ENCODE results near the gene WDR41. TPM values are rescaled to one million over a fixed set of nuclear protein-coding genes. Genes with fewer than 3 reads are reported as not detected.
"Not testable (repeated sequence)": the region's sequence is repeated elsewhere in the genome, so short reads cannot be mapped to it uniquely, and the experiment has no call there.

The WDR41 gene
- total RNA-seq, 1 experiment from 2014 or later, result 43.6 TPM

DNA sequence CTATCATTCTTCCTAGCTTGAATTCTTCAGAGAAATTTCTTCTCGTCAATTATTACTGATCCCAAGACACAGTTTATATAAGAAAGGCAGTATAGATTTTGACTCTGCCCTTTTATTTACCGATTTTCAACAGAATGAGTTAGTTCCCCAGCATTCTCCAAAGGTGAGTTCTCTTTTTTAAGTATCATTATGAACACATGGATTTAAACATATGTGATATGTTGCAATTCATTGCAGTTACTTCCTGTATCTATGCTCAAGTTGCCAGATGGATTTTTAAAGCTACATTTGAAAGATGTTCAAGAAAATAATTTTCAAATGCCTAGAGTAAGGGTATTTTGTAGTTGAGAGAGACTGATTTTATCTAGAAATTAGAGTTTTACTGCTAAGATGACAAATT lies 8.4 kb downstream of the WDR41 start:
- Histone ChIP-seq H3K27me3 (ENCODE audit: insufficient read depth, low read length) (no peaks in the 10 kb centered on the region), H3K9me3 (ENCODE audit: control insufficient read depth, low read depth, low read length) (no peaks in the 10 kb centered on the region), H3K4me2 (ENCODE audit: insufficient read depth, insufficient read length, low read length) (no peak overlapping the region), H4K8ac (replicated peaks; ENCODE audit: insufficient read length, low read depth, low read length) (no peak overlapping the region), H3K14ac (ENCODE audit: insufficient read depth, low read length) (no peak overlapping the region), H3K27ac (ENCODE audit: insufficient read length, low read depth, low read length) (no peak overlapping the region), H3K23ac (ENCODE audit: insufficient read length, low read depth, low read length) (no peak overlapping the region), H2BK5ac (ENCODE audit: insufficient read length, low read length) (no peak overlapping the region), H3K79me2 (ENCODE audit: insufficient read depth, low read length) (no peaks in the 10 kb centered on the region), H3K9ac (ENCODE audit: extremely low read depth, insufficient read length, low read length) (no peak overlapping the region), H3K4ac (ENCODE audit: low read depth, low read length) (no peak overlapping the region), H2AFZ (ENCODE audit: low read length) (no peak overlapping the region), H2BK20ac (ENCODE audit: low read depth, low read length, poor library complexity, severe bottlenecking) (no peak overlapping the region), H3T11ph (ENCODE audit: low read length) (no peak overlapping the region), H3K79me1 (ENCODE audit: insufficient read depth, low read depth, low read length, poor library complexity, severe bottlenecking) (no peaks in the 10 kb centered on the region), H4K91ac (ENCODE audit: insufficient read length, low read depth, low read length) (no peak overlapping the region), H2BK120ac (ENCODE audit: low read depth, low read length, poor library complexity, severe bottlenecking) (no peak overlapping the region), H3K4me1 (ENCODE audit: insufficient read depth, low read length) (no peaks in the 10 kb centered on the region), H2BK15ac (ENCODE audit: low read depth, low read length) (no peak overlapping the region), H4K5ac (ENCODE audit: insufficient read length, low read depth, low read length) (no peak overlapping the region), H3K18ac (ENCODE audit: insufficient read length, low read depth, low read length) (no peak overlapping the region), H3K23me2 (ENCODE audit: insufficient read length, low read depth, low read length, poor library complexity, severe bottlenecking) (no peaks in the 10 kb centered on the region), H2AK5ac (ENCODE audit: insufficient read length, low read length) (no peak overlapping the region), H4K20me1 (ENCODE audit: control insufficient read depth, insufficient read depth, insufficient read length) (no peaks in the 10 kb centered on the region), H2BK12ac (ENCODE audit: insufficient read length, low read depth, low read length) (no peak overlapping the region), H3K56ac (ENCODE audit: insufficient read length, low read depth, low read length) (no peak overlapping the region)
- Mint-ChIP-seq H3K4me3 (no peak overlapping the region), H3K4me1 (no peaks in the 10 kb centered on the region), H3K9me3 (peaks cover 0 to 4% of the 10 kb centered on the region in 2 experiments; a peak in 2 of 5 replicates), H3K27ac (no peak overlapping the region), H3K36me3 (ENCODE audit: insufficient read depth in 1 of 3, low read depth in 3 of 3) (peaks cover 15 to 55% (median 45%) of the 10 kb centered on the region in 3 experiments), H3K27me3 (ENCODE audit: low read depth) (no peaks in the 10 kb centered on the region)
- TF ChIP-seq, protein P1, sequence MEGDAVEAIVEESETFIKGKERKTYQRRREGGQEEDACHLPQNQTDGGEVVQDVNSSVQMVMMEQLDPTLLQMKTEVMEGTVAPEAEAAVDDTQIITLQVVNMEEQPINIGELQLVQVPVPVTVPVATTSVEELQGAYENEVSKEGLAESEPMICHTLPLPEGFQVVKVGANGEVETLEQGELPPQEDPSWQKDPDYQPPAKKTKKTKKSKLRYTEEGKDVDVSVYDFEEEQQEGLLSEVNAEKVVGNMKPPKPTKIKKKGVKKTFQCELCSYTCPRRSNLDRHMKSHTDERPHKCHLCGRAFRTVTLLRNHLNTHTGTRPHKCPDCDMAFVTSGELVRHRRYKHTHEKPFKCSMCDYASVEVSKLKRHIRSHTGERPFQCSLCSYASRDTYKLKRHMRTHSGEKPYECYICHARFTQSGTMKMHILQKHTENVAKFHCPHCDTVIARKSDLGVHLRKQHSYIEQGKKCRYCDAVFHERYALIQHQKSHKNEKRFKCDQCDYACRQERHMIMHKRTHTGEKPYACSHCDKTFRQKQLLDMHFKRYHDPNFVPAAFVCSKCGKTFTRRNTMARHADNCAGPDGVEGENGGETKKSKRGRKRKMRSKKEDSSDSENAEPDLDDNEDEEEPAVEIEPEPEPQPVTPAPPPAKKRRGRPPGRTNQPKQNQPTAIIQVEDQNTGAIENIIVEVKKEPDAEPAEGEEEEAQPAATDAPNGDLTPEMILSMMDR (conservative IDR thresholded peaks at IDR 0.05), result no peak
- no peak for DNase-seq
- WGBS (ENCODE audit: extremely low coverage, insufficient read length, low lambda C conversion rate), result no CpG with 5 or more reads among the region's 2 CpGs

DNA sequence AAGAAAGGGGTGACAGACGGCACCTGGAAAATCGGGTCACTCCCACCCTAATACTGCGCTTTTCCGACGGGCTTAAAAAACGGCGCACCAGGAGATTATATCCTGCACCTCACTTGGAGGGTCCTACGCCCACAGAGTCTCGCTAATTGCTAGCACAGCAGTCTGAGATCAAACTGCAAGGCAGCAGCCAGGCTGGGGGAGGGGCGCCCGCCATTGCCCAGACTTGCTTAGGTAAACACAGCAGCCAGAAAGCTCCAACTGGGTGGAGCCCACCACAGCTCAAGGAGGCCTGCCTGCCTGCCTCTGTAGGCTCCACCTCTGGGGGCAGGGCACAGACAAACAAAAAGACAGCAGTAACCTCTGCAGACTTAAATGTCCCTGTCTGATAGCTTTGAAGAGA lies 17.1 kb downstream of the WDR41 start:
- not testable (repeated sequence) for H4K5ac ChIP-seq (ENCODE audit: insufficient read length, low read depth, low read length); H2BK15ac ChIP-seq (ENCODE audit: low read depth, low read length); H3K9me3 ChIP-seq (ENCODE audit: control insufficient read depth, low read depth, low read length); H2BK12ac ChIP-seq (ENCODE audit: insufficient read length, low read depth, low read length); H3K27me3 Mint-ChIP-seq (ENCODE audit: low read depth); H3K9ac ChIP-seq (ENCODE audit: extremely low read depth, insufficient read length, low read length); H3K18ac ChIP-seq (ENCODE audit: insufficient read length, low read depth, low read length); H3K4me3 Mint-ChIP-seq; H3K4me1 ChIP-seq (ENCODE audit: insufficient read depth, low read length); H4K8ac ChIP-seq (replicated peaks; ENCODE audit: insufficient read length, low read depth, low read length); H3K79me2 ChIP-seq (ENCODE audit: insufficient read depth, low read length); H3K23ac ChIP-seq (ENCODE audit: insufficient read length, low read depth, low read length); H3K4me1 Mint-ChIP-seq; H3T11ph ChIP-seq (ENCODE audit: low read length); H2BK20ac ChIP-seq (ENCODE audit: low read depth, low read length, poor library complexity, severe bottlenecking); H3K4me2 ChIP-seq (ENCODE audit: insufficient read depth, insufficient read length, low read length); H3K4ac ChIP-seq (ENCODE audit: low read depth, low read length); H4K20me1 ChIP-seq (ENCODE audit: control insufficient read depth, insufficient read depth, insufficient read length); H2AK5ac ChIP-seq (ENCODE audit: insufficient read length, low read length); H3K56ac ChIP-seq (ENCODE audit: insufficient read length, low read depth, low read length); H3K14ac ChIP-seq (ENCODE audit: insufficient read depth, low read length); H3K27ac ChIP-seq (ENCODE audit: insufficient read length, low read depth, low read length); H3K27ac Mint-ChIP-seq; H2AFZ ChIP-seq (ENCODE audit: low read length); H4K91ac ChIP-seq (ENCODE audit: insufficient read length, low read depth, low read length); H3K79me1 ChIP-seq (ENCODE audit: insufficient read depth, low read depth, low read length, poor library complexity, severe bottlenecking); H2BK5ac ChIP-seq (ENCODE audit: insufficient read length, low read length); H3K27me3 ChIP-seq (ENCODE audit: insufficient read depth, low read length); H2BK120ac ChIP-seq (ENCODE audit: low read depth, low read length, poor library complexity, severe bottlenecking); H3K23me2 ChIP-seq (ENCODE audit: insufficient read length, low read depth, low read length, poor library complexity, severe bottlenecking)
- DNase-seq, result peak; percentile 29
- Mint-ChIP-seq H3K36me3 (ENCODE audit: insufficient read depth in 1 of 3, low read depth in 3 of 3) (peaks cover 22 to 27% (median 26%) of the 10 kb centered on the region in 3 experiments), H3K9me3 (peaks cover 23 to 24% of the 10 kb centered on the region in 2 experiments)
- no CpG with 5 or more reads among the region's 11 CpGs for WGBS (ENCODE audit: extremely low coverage, insufficient read length, low lambda C conversion rate)
